Fibroblast of lung (primary cell): Measurements from ENCODE around the gene GDI2. TPM values are rescaled to one million over a fixed set of nuclear protein-coding genes. Genes with fewer than 3 reads are reported as not detected.

Experiments used
- DNase-seq, 2 donors: peaks; one replicate each; pipeline versions ENCODE4 v3.0.0 to v3.0.0-alpha.2; 2010; ENCODE audit warnings: low read depth in 2 of 2
- H2AFZ ChIP-seq: 2 replicates; pipeline ENCODE4 v1.5.1; 2012; ENCODE audit warnings: low read length, control low read depth, inconsistent platforms
- H3K27ac ChIP-seq: 2 replicates; pipeline ENCODE4 v1.5.1; 2011; ENCODE audit warnings: low read length, control low read depth; ENCODE audit not compliant: insufficient read depth
- H3K27me3 ChIP-seq: 2 replicates; pipeline ENCODE4 v1.5.1; 2011; ENCODE audit warnings: mild to moderate bottlenecking, low read length; ENCODE audit not compliant: control insufficient read depth, insufficient read depth
- H3K36me3 ChIP-seq: 2 replicates; pipeline ENCODE4 v1.5.1; 2011; ENCODE audit warnings: low read length; ENCODE audit not compliant: control insufficient read depth, insufficient read depth
- H3K4me1 ChIP-seq: 2 replicates; pipeline ENCODE4 v1.5.1; 2011; ENCODE audit warnings: low read length; ENCODE audit not compliant: control insufficient read depth, insufficient read depth; ENCODE audit errors: extremely low read depth
- H3K4me2 ChIP-seq: 2 replicates; pipeline ENCODE4 v1.5.1; 2011; ENCODE audit warnings: low read length, control low read depth; ENCODE audit not compliant: insufficient read depth; ENCODE audit errors: extremely low read depth
- H3K4me3 ChIP-seq, 4 experiments: fragments of 200-600 bp in 1 of 4; sonication (generic) in 1 of 4; replicated peaks in 1 of 4; 2 replicates each; pipeline ENCODE4 v1.5.1; 2011 to 2016; ENCODE audit warnings: low read length in 4 of 4, low read depth in 3 of 4, mild to moderate bottlenecking in 3 of 4, control low read depth in 2 of 4, inconsistent platforms in 1 of 4, mixed read lengths in 1 of 4; ENCODE audit not compliant: insufficient read depth in 1 of 4; ENCODE audit errors: control extremely low read depth in 1 of 4
- H3K79me2 ChIP-seq: 2 replicates; pipeline ENCODE4 v1.5.1; 2012; ENCODE audit warnings: mild to moderate bottlenecking, low read length, inconsistent platforms; ENCODE audit not compliant: control insufficient read depth, insufficient read depth
- H3K9ac ChIP-seq: 2 replicates; pipeline ENCODE4 v1.5.1; 2011; ENCODE audit warnings: mild to moderate bottlenecking, low read length, control low read depth; ENCODE audit not compliant: insufficient read depth
- H3K9me3 ChIP-seq: 2 replicates; pipeline ENCODE4 v1.5.1; 2012; ENCODE audit warnings: low read depth, low read length; ENCODE audit not compliant: control insufficient read depth, insufficient read depth
- H4K20me1 ChIP-seq: 2 replicates; pipeline ENCODE4 v1.5.1; 2011; ENCODE audit warnings: low read length; ENCODE audit not compliant: control insufficient read depth, insufficient read depth; ENCODE audit errors: extremely low read depth
- EZH2 ChIP-seq: IDR thresholded peaks from 2 replicates; pipeline ENCODE4 v1.5.1; 2012; ENCODE audit warnings: low read length, control low read depth, mild to moderate bottlenecking; ENCODE audit errors: missing control alignments
- polyA plus RNA-seq, 2 donors: library from polyadenylated mRNA; depleted of rRNA in 1 of 2; stranded (reverse) in 1 of 2; unstranded in 1 of 2; fragments of >200 nt; gene quantifications; 2 replicates each; pipeline ENCODE4 v1.2.1, GENCODE V29; 2011 to 2012; ENCODE audit warnings: missing spikeins in 1 of 2
- total RNA-seq: library from RNA; depleted of rRNA; stranded (reverse); fragments of >200 nt; gene quantifications from 2 replicates; pipeline ENCODE4 v1.2.1, GENCODE V29; 2014
- TF ChIP-seq, protein P1 (sequence below), 2 donors: IDR thresholded peaks in 1 of 2; conservative IDR thresholded peaks in 1 of 2; 1 replicate in 1 of 2; 2 replicates in 1 of 2; pipeline ENCODE4 v1.5.1; 2011 to 2012; ENCODE audit warnings: low read length in 2 of 2, control low read depth in 1 of 2, inconsistent platforms in 1 of 2, low read depth in 1 of 2, mild to moderate bottlenecking in 1 of 2

GDI2 gene
- total and polyA plus RNA-seq, 2 donors (not counting 1 experiment from before 2014, with no cell fraction given), result 287 to 483 TPM

DNA sequence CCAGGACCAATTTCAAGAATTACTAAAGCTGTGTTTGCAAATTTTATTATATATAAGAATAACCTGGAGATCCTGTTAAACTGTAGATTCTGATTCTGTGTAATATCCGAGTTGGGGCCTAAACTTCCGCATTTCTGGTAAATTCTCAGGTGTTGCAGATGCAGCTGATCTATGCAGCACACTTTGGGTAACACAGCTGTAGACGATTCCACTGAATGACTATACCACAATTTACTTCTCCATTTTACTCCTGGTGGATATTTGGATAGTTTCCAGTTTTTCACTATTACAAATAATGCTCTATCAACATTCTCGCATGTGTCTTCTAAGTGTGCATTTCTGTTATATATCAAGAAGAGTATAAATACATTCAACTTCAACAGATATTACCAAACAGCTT lies 7.5 kb downstream of the GDI2 start:
- Histone ChIP-seq H3K36me3 (no peaks in the 10 kb centered on the region), H3K27ac (no peak overlapping the region), H3K9me3 (no peaks in the 10 kb centered on the region), H3K9ac (no peak overlapping the region), H3K27me3 (no peaks in the 10 kb centered on the region), H2AFZ (no peak overlapping the region), H3K4me2 (no peak overlapping the region), H4K20me1 (peaks cover 5% of the 10 kb centered on the region), H3K4me3 (no peak overlapping the region), H3K79me2 (peaks cover 97% of the 10 kb centered on the region), H3K4me1 (no peaks in the 10 kb centered on the region)
- TF ChIP-seq, protein P1, sequence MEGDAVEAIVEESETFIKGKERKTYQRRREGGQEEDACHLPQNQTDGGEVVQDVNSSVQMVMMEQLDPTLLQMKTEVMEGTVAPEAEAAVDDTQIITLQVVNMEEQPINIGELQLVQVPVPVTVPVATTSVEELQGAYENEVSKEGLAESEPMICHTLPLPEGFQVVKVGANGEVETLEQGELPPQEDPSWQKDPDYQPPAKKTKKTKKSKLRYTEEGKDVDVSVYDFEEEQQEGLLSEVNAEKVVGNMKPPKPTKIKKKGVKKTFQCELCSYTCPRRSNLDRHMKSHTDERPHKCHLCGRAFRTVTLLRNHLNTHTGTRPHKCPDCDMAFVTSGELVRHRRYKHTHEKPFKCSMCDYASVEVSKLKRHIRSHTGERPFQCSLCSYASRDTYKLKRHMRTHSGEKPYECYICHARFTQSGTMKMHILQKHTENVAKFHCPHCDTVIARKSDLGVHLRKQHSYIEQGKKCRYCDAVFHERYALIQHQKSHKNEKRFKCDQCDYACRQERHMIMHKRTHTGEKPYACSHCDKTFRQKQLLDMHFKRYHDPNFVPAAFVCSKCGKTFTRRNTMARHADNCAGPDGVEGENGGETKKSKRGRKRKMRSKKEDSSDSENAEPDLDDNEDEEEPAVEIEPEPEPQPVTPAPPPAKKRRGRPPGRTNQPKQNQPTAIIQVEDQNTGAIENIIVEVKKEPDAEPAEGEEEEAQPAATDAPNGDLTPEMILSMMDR (conservative IDR thresholded peaks at IDR 0.05 in 1 of 2, IDR thresholded peaks at IDR 0.05 in 1 of 2; ENCODE audit: low read depth in 1 of 2, low read length in 2 of 2), result no peak
- no peak for TF ChIP-seq EZH2
- no peak for DNase-seq

DNA sequence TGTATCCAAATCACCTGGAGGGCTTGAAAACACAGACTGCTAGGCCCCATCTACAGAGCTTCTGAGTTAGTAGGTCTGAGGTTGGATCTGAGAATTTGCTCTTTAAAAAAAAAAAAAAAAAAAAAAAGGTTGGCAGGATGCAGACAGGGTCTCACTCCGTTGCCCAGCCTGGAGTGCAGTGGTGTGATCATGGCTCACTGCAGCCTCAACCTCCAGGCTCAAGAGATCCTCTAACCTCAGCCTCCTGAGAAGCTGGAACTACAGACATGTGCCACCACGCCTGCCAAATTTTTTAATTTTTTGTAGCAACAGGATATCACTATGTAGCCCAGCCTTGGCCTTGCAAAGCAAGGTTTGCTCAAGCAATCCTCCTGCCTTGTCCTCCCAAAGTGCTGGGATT lies 8.0 kb downstream of the GDI2 start:
- DNase-seq, result no peak
- H3K4me1 ChIP-seq, result no peaks in the 10 kb centered on the region
- no peak overlapping the region for H2AFZ ChIP-seq
- H3K9me3 ChIP-seq, result no peaks in the 10 kb centered on the region
- no peak for TF ChIP-seq EZH2
- TF ChIP-seq, protein P1 (conservative IDR thresholded peaks at IDR 0.05 in 1 of 2, IDR thresholded peaks at IDR 0.05 in 1 of 2; ENCODE audit: low read depth in 1 of 2, low read length in 2 of 2), result no peak
- H3K79me2 ChIP-seq, result peaks cover 97% of the 10 kb centered on the region
- no peak overlapping the region for H3K4me2 ChIP-seq
- peaks cover 2% of the 10 kb centered on the region for H4K20me1 ChIP-seq
- H3K27ac ChIP-seq, result no peak overlapping the region
- no peaks in the 10 kb centered on the region for H3K36me3 ChIP-seq
- no peak overlapping the region for H3K9ac ChIP-seq
- H3K4me3 ChIP-seq, result no peak overlapping the region
- H3K27me3 ChIP-seq, result no peaks in the 10 kb centered on the region

DNA sequence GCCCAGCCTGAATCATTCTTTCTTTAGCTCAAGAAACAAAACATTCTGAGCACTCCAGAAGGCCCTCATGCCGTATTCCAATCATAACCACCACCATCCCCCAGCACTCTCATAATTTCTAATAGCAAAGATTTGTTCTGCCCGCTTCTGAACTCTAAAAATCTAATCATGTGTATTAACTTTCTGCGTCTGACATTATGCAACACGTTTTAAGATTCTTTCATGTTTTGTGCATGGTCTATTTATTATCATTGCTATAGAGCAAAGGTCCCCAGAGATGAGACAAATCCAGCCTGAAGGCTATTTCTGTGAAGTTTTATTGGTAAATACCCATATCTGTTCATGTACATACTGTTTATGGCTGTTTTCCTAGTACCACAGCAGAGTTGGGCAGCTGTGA lies 8.8 kb downstream of the GDI2 start:
- no peaks in the 10 kb centered on the region for H3K4me1 ChIP-seq
- no peak overlapping the region for H3K27ac ChIP-seq
- DNase-seq, result no peak
- no peaks in the 10 kb centered on the region for H4K20me1 ChIP-seq
- H3K36me3 ChIP-seq, result no peaks in the 10 kb centered on the region
- H3K9ac ChIP-seq, result no peak overlapping the region
- H3K9me3 ChIP-seq, result no peaks in the 10 kb centered on the region
- peaks cover 97% of the 10 kb centered on the region for H3K79me2 ChIP-seq
- TF ChIP-seq, protein P1 (conservative IDR thresholded peaks at IDR 0.05 in 1 of 2, IDR thresholded peaks at IDR 0.05 in 1 of 2; ENCODE audit: low read depth in 1 of 2, low read length in 2 of 2), result no peak
- TF ChIP-seq EZH2, result no peak
- no peaks in the 10 kb centered on the region for H3K27me3 ChIP-seq
- H3K4me2 ChIP-seq, result no peak overlapping the region
- H3K4me3 ChIP-seq, result no peak overlapping the region
- no peak overlapping the region for H2AFZ ChIP-seq
